ENCODE data around the gene TSEN54. TPM values are rescaled to one million over a fixed set of nuclear protein-coding genes. Genes with fewer than 3 reads are reported as not detected.

TSEN54 gene
- total RNA-seq, 1 experiment from 2014 or later = 42.6 TPM

GRCh38 chr17:75487351-75488070, 28.8 kb upstream of the TSEN54 start:
- intact Hi-C loops (cut with micrococcal nuclease; ENCODE audit: unreplicated experiment) = no loop called here
- Histone ChIP-seq H3F3A (ENCODE audit: insufficient read depth, low read depth) (no peaks in the 10 kb centered on the region), H3K4me3 (no peak overlapping the region), H3K4me1 (replicated peaks; ENCODE audit: insufficient read depth) (no peaks in the 10 kb centered on the region), H3K27ac (no peak overlapping the region), H2AFZ (no peak overlapping the region), H3K4me2 (no peak overlapping the region), H3K79me2 (ENCODE audit: low read depth) (no peaks in the 10 kb centered on the region), H3K9me2 (ENCODE audit: insufficient read depth) (no peaks in the 10 kb centered on the region), H3K36me3 (ENCODE audit: low read depth) (no peaks in the 10 kb centered on the region), H3K9me3 (ENCODE audit: insufficient read depth, low read depth) (no peaks in the 10 kb centered on the region), H4K20me1 (ENCODE audit: insufficient read depth) (peaks cover 8% of the 10 kb centered on the region), H3K27me3 (ENCODE audit: insufficient read depth, low read depth) (no peaks in the 10 kb centered on the region)
- BruUV-seq (replicated peaks) = no TSS peak
- CTCF ChIA-PET = no interaction called here
- POLR2A ChIA-PET (ENCODE audit: unreplicated experiment) = no interaction called here
- no peak for TF ChIP-seq CTCF (conservative IDR thresholded peaks at IDR 0.05)
- no peak for TF ChIP-seq EZH2 (IDR thresholded peaks at IDR 0.05; ENCODE audit: low read depth)
- no peak for DNase-seq

- POLR2A ChIA-PET (ENCODE audit: unreplicated experiment) = no interaction called here
Measured at GRCh38 chr17:75488693-75489510, 27.4 kb upstream of the TSEN54 start.

GRCh38 chr17:75489511-75489955, 26.8 kb upstream of the TSEN54 start:
- Histone ChIP-seq H2AFZ (no peak overlapping the region), H3K9me2 (ENCODE audit: insufficient read depth) (no peaks in the 10 kb centered on the region), H3K79me2 (ENCODE audit: low read depth) (no peaks in the 10 kb centered on the region), H3K27ac (no peak overlapping the region), H3K4me3 (no peak overlapping the region), H3F3A (ENCODE audit: insufficient read depth, low read depth) (no peaks in the 10 kb centered on the region), H3K36me3 (ENCODE audit: low read depth) (no peaks in the 10 kb centered on the region), H3K27me3 (ENCODE audit: insufficient read depth, low read depth) (no peaks in the 10 kb centered on the region), H4K20me1 (ENCODE audit: insufficient read depth) (peaks cover 3% of the 10 kb centered on the region; the same call in 1 of the 2 replicates), H3K4me1 (replicated peaks; ENCODE audit: insufficient read depth) (no peaks in the 10 kb centered on the region), H3K9me3 (ENCODE audit: insufficient read depth, low read depth) (no peaks in the 10 kb centered on the region), H3K4me2 (no peak overlapping the region)
- ChIA-PET CTCF (no interaction called here), POLR2A (ENCODE audit: unreplicated experiment) (no interaction called here)
- DNase-seq = no peak
- TF ChIP-seq EZH2 (IDR thresholded peaks at IDR 0.05; ENCODE audit: low read depth) (no peak), CTCF (conservative IDR thresholded peaks at IDR 0.05) (no peak)
- intact Hi-C loops (cut with micrococcal nuclease; ENCODE audit: unreplicated experiment) = no loop called here
- BruUV-seq (replicated peaks) = no TSS peak

More at GRCh38 chr17:75488693-75489510, 27.4 kb upstream of the TSEN54 start:
- Histone ChIP-seq H3K9me2 (ENCODE audit: insufficient read depth) (no peaks in the 10 kb centered on the region), H3K4me2 (no peak overlapping the region), H3K9me3 (ENCODE audit: insufficient read depth, low read depth) (no peaks in the 10 kb centered on the region), H3K36me3 (ENCODE audit: low read depth) (no peaks in the 10 kb centered on the region), H3K79me2 (ENCODE audit: low read depth) (no peaks in the 10 kb centered on the region), H3F3A (ENCODE audit: insufficient read depth, low read depth) (no peaks in the 10 kb centered on the region), H3K4me3 (no peak overlapping the region), H4K20me1 (ENCODE audit: insufficient read depth) (peaks cover 3% of the 10 kb centered on the region; the same call in 1 of the 2 replicates), H3K27ac (no peak overlapping the region), H3K27me3 (ENCODE audit: insufficient read depth, low read depth) (no peaks in the 10 kb centered on the region), H2AFZ (no peak overlapping the region), H3K4me1 (replicated peaks; ENCODE audit: insufficient read depth) (no peaks in the 10 kb centered on the region)
- DNase-seq = no peak
- CTCF ChIA-PET = no interaction called here
- intact Hi-C loops (cut with micrococcal nuclease; ENCODE audit: unreplicated experiment) = no loop called here
- BruUV-seq (replicated peaks) = no TSS peak
- TF ChIP-seq CTCF (conservative IDR thresholded peaks at IDR 0.05) (no peak), EZH2 (IDR thresholded peaks at IDR 0.05; ENCODE audit: low read depth) (no peak)

Data from PC-9 (cell line).